Suprapubic skin (tissue), 3 donors: ENCODE data around the gene KIRREL3.

ENCODE experiments used
- EP300 ChIP-seq: sonication (generic); formaldehyde crosslinking; IDR thresholded peaks from one replicate; pipeline ENCODE4 v1.6.1; 2017; ENCODE audit warnings: antibody characterized with exemption
- POLR2A ChIP-seq, 2 donors: fragments of 450-650 bp; IDR thresholded peaks; one replicate each; pipeline ENCODE4 v1.6.1; 2017; ENCODE audit warnings: antibody characterized with exemption in 2 of 2, mild to moderate bottlenecking in 2 of 2, moderate library complexity in 2 of 2
- TF ChIP-seq, protein P1 (sequence below), 2 donors: fragments of 200-600 bp in 1 of 2; fragments of 450-650 bp in 1 of 2; sonication (generic) in 1 of 2; IDR thresholded peaks; one replicate each; pipeline ENCODE4 v1.5.1; 2016 to 2019; ENCODE audit warnings: antibody characterized with exemption in 2 of 2, mild to moderate bottlenecking in 1 of 2, moderate library complexity in 1 of 2

DNA sequence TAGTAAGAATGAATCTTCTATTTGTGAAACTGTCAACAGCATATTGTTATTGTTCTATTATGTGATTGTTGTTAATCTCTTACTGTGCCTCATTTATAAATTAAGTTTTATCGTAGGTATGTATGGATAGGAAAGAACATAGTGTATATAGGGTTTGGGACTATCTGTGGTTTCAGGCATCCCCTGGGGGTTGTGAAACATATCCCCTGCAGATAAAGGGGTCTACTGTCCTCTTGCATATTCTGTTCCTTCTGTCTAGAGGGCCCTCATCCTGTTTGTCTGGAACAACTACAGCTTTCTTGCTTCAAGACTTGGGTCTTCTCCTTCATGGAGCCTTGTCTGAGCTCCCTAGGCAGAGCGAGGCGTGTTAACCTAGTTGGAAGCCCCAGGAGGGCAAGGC, 159.6 kb downstream of the KIRREL3 start:
- TF ChIP-seq, protein P1, sequence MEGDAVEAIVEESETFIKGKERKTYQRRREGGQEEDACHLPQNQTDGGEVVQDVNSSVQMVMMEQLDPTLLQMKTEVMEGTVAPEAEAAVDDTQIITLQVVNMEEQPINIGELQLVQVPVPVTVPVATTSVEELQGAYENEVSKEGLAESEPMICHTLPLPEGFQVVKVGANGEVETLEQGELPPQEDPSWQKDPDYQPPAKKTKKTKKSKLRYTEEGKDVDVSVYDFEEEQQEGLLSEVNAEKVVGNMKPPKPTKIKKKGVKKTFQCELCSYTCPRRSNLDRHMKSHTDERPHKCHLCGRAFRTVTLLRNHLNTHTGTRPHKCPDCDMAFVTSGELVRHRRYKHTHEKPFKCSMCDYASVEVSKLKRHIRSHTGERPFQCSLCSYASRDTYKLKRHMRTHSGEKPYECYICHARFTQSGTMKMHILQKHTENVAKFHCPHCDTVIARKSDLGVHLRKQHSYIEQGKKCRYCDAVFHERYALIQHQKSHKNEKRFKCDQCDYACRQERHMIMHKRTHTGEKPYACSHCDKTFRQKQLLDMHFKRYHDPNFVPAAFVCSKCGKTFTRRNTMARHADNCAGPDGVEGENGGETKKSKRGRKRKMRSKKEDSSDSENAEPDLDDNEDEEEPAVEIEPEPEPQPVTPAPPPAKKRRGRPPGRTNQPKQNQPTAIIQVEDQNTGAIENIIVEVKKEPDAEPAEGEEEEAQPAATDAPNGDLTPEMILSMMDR (IDR thresholded peaks at IDR 0.05), result no peak
- TF ChIP-seq POLR2A (IDR thresholded peaks at IDR 0.05) (no peak), EP300 (no peak)
